ENCODE data around the gene AGL.

- TF ChIP-seq POLR2A (IDR thresholded peaks at IDR 0.05), result no peak
- TF ChIP-seq CTCF (IDR thresholded peaks at IDR 0.05), result no peak
- TF ChIP-seq POLR2AphosphoS5 (IDR thresholded peaks at IDR 0.05), result no peak
Observed at GRCh38 chr1:99827970-99828369, 22.2 kb upstream of the AGL start.
